ENCODE data around the gene KLHL2.

GRCh38 chr4:165175879-165176278 lies 31.5 kb upstream of the KLHL2 start:
- no peak for TF ChIP-seq CTCF (IDR thresholded peaks at IDR 0.05)
- no peak for TF ChIP-seq EP300 (IDR thresholded peaks at IDR 0.05)
